Mucosa of descending colon (tissue), 3 donors: ENCODE results near the gene TIPIN. TPM values are rescaled to one million over a fixed set of nuclear protein-coding genes. Genes with fewer than 3 reads are reported as not detected.

ENCODE experiments used
- ATAC-seq: fragments of 200-7000 bp; cut with Tn5 transposase; one replicate; pipeline ENCODE4 v1.9.1; 2020; ENCODE audit warnings: mild to moderate bottlenecking, moderate library complexity
- DNase-seq, 3 donors: peaks; one replicate each; pipeline ENCODE4 v3.0.0-alpha.2; 2020
- H3K36me3 ChIP-seq: fragments of 200-600 bp; one replicate; pipeline ENCODE4 v1.8.0; 2021; ENCODE audit warnings: low read depth, mild to moderate bottlenecking
- H3K4me1 ChIP-seq: fragments of 200-600 bp; one replicate; pipeline ENCODE4 v1.8.0; 2021; ENCODE audit warnings: low read depth, mild to moderate bottlenecking
- H3K4me3 ChIP-seq: fragments of 200-600 bp; one replicate; pipeline ENCODE4 v1.8.0; 2021; ENCODE audit warnings: mild to moderate bottlenecking
- H3K9me3 ChIP-seq: fragments of 200-600 bp; one replicate; pipeline ENCODE4 v1.8.0; 2021; ENCODE audit warnings: mild to moderate bottlenecking
- intact Hi-C, 2 donors: fragments of 100-400 bp; cut with DNase I in 1 of 2; cut with micrococcal nuclease in 1 of 2; formaldehyde crosslinking; loops; one replicate each; pipeline versions ENCODE4 v1.11.0 to v1.11.1; 2022; cut with DNase I, micrococcal nuclease
- total RNA-seq, 3 donors: library from RNA; stranded (reverse); fragmentation: NEBNext Ultra II Directional in 2 of 3; extraction: Animal tissue kit (Norgen Biotek cat#: 25700) in 2 of 3; gene quantifications; one replicate each; pipeline versions ENCODE4 v1.2.1 to v1.2.4, GENCODE V29; 2021 to 2023
- TF ChIP-seq, protein P1 (sequence below): fragments of 200-600 bp; IDR thresholded peaks from one replicate; pipeline ENCODE4 v1.8.0; 2022; ENCODE audit warnings: antibody characterized with exemption, mild to moderate bottlenecking
- donor health status: DM: no; HTN: no; CAD: no; lungs with moderate emphysema.
- donor health status: DM: no; HTN: no; CAD: no.
- donor health status: DM: no; HTN: yes; CAD: no.

TIPIN gene
- total RNA-seq, 3 donors from 2014 or later = 5.8 to 7.0 (median 5.9) TPM

DNA sequence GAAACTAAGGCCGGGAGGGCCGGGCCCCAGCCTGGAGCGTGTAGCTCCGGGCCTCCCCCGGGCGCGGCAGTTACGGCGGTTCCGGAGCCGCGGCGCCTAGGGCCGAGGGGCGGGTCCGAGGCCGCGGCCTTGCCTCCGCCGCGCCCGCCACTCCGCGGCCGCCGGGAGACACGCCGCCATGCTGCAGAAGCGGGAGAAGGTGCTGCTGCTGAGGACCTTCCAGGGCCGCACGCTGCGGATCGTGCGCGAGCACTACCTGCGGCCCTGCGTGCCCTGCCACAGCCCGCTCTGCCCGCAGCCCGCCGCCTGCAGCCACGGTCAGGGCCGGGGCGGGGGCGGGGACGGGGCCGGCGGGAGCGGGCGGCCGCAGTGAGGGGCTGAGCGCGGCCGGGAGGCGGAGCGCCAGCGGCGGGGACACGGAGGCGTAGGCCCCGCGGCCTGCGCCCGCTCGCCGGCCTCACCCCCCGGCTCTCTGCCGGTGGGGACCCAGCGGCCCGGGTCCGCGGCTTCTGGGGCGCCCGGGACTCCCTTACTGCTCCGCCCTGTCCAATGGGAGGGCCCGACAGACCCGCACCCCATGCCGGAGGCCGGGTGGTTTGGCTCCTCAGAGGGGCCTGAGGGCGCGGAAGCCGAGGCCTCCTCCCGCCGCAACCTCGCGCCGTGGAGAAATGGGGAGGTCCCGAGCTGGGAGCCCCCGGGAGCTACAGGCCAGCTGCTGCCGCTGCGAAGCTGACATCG is 62.9 kb downstream of the TIPIN start, which contains the start of gene DIS3L:
DIS3L (plus strand) TSS at position 150 of the 738 bp plus-strand sequence; CDS start at position 179, 29 bp downstream.
- H3K36me3 ChIP-seq = no peaks in the 10 kb centered on the region
- peaks cover 25% of the 10 kb centered on the region for H3K4me1 ChIP-seq
- DNase-seq = peak; percentile 75 to 82 (median 78)
- no peaks in the 10 kb centered on the region for H3K9me3 ChIP-seq
- ATAC-seq = peak; percentile 91
- TF ChIP-seq, protein P1, sequence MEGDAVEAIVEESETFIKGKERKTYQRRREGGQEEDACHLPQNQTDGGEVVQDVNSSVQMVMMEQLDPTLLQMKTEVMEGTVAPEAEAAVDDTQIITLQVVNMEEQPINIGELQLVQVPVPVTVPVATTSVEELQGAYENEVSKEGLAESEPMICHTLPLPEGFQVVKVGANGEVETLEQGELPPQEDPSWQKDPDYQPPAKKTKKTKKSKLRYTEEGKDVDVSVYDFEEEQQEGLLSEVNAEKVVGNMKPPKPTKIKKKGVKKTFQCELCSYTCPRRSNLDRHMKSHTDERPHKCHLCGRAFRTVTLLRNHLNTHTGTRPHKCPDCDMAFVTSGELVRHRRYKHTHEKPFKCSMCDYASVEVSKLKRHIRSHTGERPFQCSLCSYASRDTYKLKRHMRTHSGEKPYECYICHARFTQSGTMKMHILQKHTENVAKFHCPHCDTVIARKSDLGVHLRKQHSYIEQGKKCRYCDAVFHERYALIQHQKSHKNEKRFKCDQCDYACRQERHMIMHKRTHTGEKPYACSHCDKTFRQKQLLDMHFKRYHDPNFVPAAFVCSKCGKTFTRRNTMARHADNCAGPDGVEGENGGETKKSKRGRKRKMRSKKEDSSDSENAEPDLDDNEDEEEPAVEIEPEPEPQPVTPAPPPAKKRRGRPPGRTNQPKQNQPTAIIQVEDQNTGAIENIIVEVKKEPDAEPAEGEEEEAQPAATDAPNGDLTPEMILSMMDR = no peak
- H3K4me3 ChIP-seq = peak within 1 kb of the TSS; percentile 61
- intact Hi-C loops = no loop called here

DNA sequence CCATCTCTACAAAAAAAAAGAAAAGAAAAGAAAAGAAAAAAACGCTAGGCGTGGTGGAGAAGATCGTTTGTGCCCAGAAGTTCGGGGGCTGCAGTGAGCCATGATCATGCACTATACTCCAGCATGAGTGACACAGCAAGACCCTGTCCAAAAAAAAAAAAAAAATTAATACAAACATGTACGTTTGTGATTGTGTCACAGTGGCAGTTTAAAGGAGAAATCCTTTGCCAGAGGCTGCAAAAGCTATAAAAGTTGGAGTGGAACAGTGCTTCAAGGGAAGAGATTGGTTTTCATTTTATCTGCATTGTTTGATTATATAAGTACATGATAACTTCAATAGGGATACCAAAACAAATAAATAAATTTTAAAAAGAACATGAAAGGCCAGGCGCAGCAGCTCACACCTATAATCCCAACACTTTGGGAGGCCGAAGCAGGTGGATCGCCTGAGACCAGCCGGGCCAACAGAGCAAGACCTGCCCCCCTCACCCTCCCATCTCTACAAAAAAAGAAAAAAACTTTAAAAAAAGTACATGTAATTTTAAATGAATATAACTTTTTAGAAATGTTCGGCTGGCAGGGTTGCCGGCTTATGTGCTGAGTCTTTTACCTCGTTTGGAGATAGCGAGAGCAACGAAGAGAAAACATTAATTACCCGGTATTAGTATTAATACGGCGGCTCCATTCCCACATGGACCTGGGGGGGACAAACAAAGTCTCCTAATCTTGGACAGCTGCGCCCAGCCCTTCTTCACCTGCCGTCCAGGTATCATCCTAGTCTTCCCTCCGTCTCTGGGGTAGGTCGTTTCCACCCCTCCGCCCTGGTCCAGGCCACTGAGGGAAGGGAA is 63.7 kb downstream of the TIPIN start:
- no peaks in the 10 kb centered on the region for H3K9me3 ChIP-seq
- H3K4me1 ChIP-seq = peaks cover 25% of the 10 kb centered on the region
- ATAC-seq = no peak
- H3K36me3 ChIP-seq = no peaks in the 10 kb centered on the region
- intact Hi-C loops = no loop called here
- DNase-seq = peak in 1 of 3 donors; percentile 34
- TF ChIP-seq, protein P1 = no peak
- H3K4me3 ChIP-seq = peak overlapping the region; percentile 61

DNA sequence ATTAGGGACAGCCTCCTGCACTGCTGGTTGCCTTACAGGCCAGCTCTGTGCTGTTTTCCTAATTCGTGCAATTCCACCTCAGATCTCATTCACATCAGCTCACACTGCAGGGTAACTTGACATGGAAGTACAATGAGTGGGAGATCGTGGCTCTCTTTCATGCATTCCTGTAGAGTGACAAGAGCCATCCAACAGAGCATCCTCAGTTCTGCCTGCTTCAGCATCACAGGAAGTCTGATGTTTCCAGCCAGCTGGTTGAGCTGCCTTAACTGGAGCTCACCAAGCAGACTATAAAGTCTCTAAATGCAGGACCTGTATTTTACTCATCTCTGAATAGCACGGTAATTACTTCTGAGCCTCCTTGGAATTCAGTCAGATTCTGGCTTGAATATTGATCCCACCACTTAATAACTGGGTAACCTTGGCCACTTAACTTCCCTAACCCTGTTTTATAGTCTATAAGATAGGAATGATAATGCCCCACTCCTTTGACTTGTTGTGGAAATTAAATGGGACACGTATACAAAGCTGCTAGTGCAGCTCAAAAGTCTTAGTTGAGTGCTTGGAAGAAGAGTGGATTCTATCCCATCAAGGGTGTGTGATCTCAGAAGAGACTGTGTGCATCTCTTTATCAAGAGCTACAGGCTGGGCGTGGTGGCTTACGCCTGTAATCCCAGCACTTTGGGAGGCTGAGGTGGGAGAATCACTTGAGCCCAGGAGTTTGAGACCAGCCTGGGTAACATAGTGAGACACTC is 64.5 kb downstream of the TIPIN start:
- Histone ChIP-seq H3K9me3 (no peaks in the 10 kb centered on the region), H3K4me3 (no peak overlapping the region), H3K36me3 (no peaks in the 10 kb centered on the region), H3K4me1 (peaks cover 25% of the 10 kb centered on the region)
- no peak for ATAC-seq
- DNase-seq = no peak
- intact Hi-C loops = no loop called here
- TF ChIP-seq, protein P1 = no peak

DNA sequence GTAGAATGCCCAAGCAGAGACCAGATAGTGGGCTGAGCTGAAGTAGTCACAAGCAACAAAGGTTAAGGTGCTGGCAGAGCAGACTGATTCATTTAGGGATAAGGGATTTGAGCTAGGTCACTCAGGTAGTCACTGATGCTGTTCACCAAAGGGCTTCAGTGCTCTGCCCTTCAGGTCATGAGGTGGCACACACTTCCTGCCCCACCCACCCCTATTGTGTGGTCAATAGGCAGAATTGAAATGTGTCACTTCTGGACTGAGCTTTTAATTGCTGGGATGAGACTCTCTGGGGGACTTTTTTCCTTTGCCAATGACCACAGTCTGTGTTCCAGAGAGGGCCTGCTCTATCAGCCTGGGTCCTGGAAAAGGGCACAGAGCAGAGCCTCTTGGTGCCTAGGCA is 66.0 kb downstream of the TIPIN start:
- H3K4me1 ChIP-seq = peaks cover 24% of the 10 kb centered on the region
- no peak for DNase-seq
- intact Hi-C loops = no loop called here
- ATAC-seq = no peak
- H3K4me3 ChIP-seq = no peak overlapping the region
- H3K9me3 ChIP-seq = no peaks in the 10 kb centered on the region
- H3K36me3 ChIP-seq = no peaks in the 10 kb centered on the region
- TF ChIP-seq, protein P1 = no peak

DNA sequence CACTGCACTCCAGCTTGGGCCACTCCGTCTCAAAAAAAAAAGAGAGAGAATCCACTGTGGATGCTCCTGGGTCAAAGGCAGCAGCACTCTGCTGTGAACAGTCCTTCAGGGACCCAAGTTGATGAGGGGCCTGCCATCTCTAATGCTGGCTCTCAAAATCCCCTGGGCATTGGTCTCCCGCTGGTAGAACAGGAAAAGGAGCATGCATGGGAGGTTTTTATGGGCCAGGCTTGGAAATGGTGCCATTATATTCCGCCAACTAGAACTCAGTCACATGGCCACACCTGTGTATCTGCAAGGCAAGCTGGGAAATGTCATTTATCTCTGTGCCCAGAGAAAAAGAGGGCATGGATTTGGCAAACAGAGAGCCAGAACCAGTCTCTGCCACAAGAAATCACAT is 66.5 kb downstream of the TIPIN start:
- Histone ChIP-seq H3K9me3 (no peaks in the 10 kb centered on the region), H3K4me3 (no peak overlapping the region), H3K36me3 (no peaks in the 10 kb centered on the region), H3K4me1 (peaks cover 19% of the 10 kb centered on the region)
- TF ChIP-seq, protein P1 = no peak
- DNase-seq = no peak
- intact Hi-C loops = no loop called here
- ATAC-seq = no peak
